Uterus (tissue), 2 donors: ENCODE measurements around the gene ARHGAP10.

Source experiments
- CTCF ChIP-seq, 4 experiments: fragments of 200-600 bp in 2 of 4; fragments of 450-650 bp in 2 of 4; sonication (generic) in 2 of 4; IDR thresholded peaks; one replicate each; pipeline ENCODE4 v1.5.1; 2016 to 2019; ENCODE audit warnings: antibody characterized with exemption in 4 of 4, mild to moderate bottlenecking in 2 of 4, moderate library complexity in 1 of 4
- POLR2A ChIP-seq, 2 donors: fragments of 450-650 bp; IDR thresholded peaks; one replicate each; pipeline ENCODE4 v1.6.1; 2016; ENCODE audit warnings: antibody characterized with exemption in 2 of 2, mild to moderate bottlenecking in 1 of 2, moderate library complexity in 1 of 2

- no peak for TF ChIP-seq CTCF (IDR thresholded peaks at IDR 0.05)
- no peak for TF ChIP-seq POLR2A (IDR thresholded peaks at IDR 0.05)
Observed at GRCh38 chr4:147734496-147734895, 2.6 kb downstream of the ARHGAP10 start.
